GM12875 (cell line): Measurements from ENCODE around the gene SV2C.

Source experiments
- H3K4me3 ChIP-seq: one replicate; pipeline ENCODE4 v1.5.1; 2011; ENCODE audit warnings: low read depth, low read length, control low read depth
- CTCF ChIP-seq: IDR thresholded peaks from 2 replicates; pipeline ENCODE4 v1.5.1; 2011; ENCODE audit warnings: low read depth, mild to moderate bottlenecking, control low read depth, inconsistent platforms, low read length, moderate library complexity, borderline replicate concordance; ENCODE audit not compliant: insufficient read depth

The SV2C gene

GRCh38 chr5:76062502-76063041, 20.6 kb upstream of the SV2C start:
- TF ChIP-seq CTCF = no peak
- H3K4me3 ChIP-seq = no peak overlapping the region

GRCh38 chr5:76065258-76065657, 17.9 kb upstream of the SV2C start:
- H3K4me3 ChIP-seq = no peak overlapping the region
- no peak for TF ChIP-seq CTCF

- H3K4me3 ChIP-seq = no peak overlapping the region
- TF ChIP-seq CTCF = no peak
Measured at GRCh38 chr5:76069061-76069735, 14.0 kb upstream of the SV2C start.

- no peak overlapping the region for H3K4me3 ChIP-seq
- TF ChIP-seq CTCF = peak; percentile 83
Measured at GRCh38 chr5:76074487-76075065, 8.6 kb upstream of the SV2C start.

- no peak for TF ChIP-seq CTCF
Measured at GRCh38 chr5:76081811-76082771, 1.1 kb upstream of the SV2C start.

GRCh38 chr5:76083555-76084495, 642 bp downstream of the SV2C start:
- TF ChIP-seq CTCF = no peak
- H3K4me3 ChIP-seq = peak overlapping the region; percentile 61

More at GRCh38 chr5:76081811-76082771, 1.1 kb upstream of the SV2C start:
- no peak overlapping the region for H3K4me3 ChIP-seq
